OCI-LY7 (cell line): Measurements from ENCODE around the gene FAP. TPM values are rescaled to one million over a fixed set of nuclear protein-coding genes. Genes with fewer than 3 reads are reported as not detected.
A peak's percentile ranks its signal among the peaks of the same experiment; 100 is the strongest.

ENCODE experiments used
- BruUV-seq: library from RNA; stranded (reverse); fragments of 400-500 nt; replicated peaks from 2 replicates; lab custom pipeline; 2021; lab: Mats Ljungman, UMichigan
- CTCF ChIA-PET: fragments of 300-600 bp; sonication (Branson Sonifier 250); formaldehyde crosslinking; loops from one replicate; lab custom pipeline; 2022; ENCODE audit warnings: antibody characterized with exemption; ENCODE audit not compliant: unreplicated experiment; lab: Charles Lee
- POLR2A ChIA-PET: fragments of 300-600 bp; sonication (Branson Sonifier 250); formaldehyde crosslinking; loops from one replicate; lab custom pipeline; 2022; ENCODE audit warnings: antibody characterized with exemption; lab: Charles Lee
- DNase-seq: peaks from one replicate; pipeline ENCODE4 v3.0.0-alpha.2; 2015; ENCODE audit warnings: low spot score
- H2AFZ ChIP-seq: fragments of 200-600 bp; sonication (generic), shearing (Covaris generic); 2 replicates; pipeline ENCODE4 v1.6.1; 2014; ENCODE audit warnings: mild to moderate bottlenecking, antibody characterized with exemption, low read length, moderate library complexity
- H3K27ac ChIP-seq: fragments of 200-600 bp; sonication (generic); 2 replicates; pipeline ENCODE4 v1.5.1; 2014; ENCODE audit warnings: mixed run types, low read depth, mild to moderate bottlenecking, moderate library complexity, low read length, inconsistent platforms; ENCODE audit not compliant: poor library complexity, severe bottlenecking
- H3K36me3 ChIP-seq: fragments of 200-600 bp; sonication (generic); 2 replicates; pipeline ENCODE4 v1.6.1; 2014; ENCODE audit warnings: mild to moderate bottlenecking, antibody characterized with exemption, low read length, moderate library complexity, mixed read lengths; ENCODE audit not compliant: insufficient read depth
- H3K4me1 ChIP-seq: fragments of 200-600 bp; sonication (generic); 2 replicates; pipeline ENCODE4 v1.5.1; 2014; ENCODE audit warnings: mild to moderate bottlenecking, low read length; ENCODE audit not compliant: insufficient read depth, poor library complexity, severe bottlenecking
- H3K4me2 ChIP-seq: fragments of 200-600 bp; sonication (generic); 2 replicates; pipeline ENCODE4 v1.6.1; 2014; ENCODE audit warnings: mild to moderate bottlenecking, low read length
- H3K4me3 ChIP-seq: fragments of 200-600 bp; sonication (generic); 2 replicates; pipeline ENCODE4 v1.5.1; 2014; ENCODE audit warnings: mild to moderate bottlenecking, low read depth, low read length; ENCODE audit not compliant: poor library complexity, severe bottlenecking
- H3K79me2 ChIP-seq: fragments of 200-600 bp; sonication (generic); 2 replicates; pipeline ENCODE4 v1.6.1; 2016; ENCODE audit warnings: low read depth, mild to moderate bottlenecking, low read length, moderate library complexity, mixed read lengths; ENCODE audit not compliant: insufficient read depth
- H3K9me2 ChIP-seq: fragments of 200-600 bp; sonication (generic); 2 replicates; pipeline ENCODE4 v1.6.1; 2016; ENCODE audit warnings: mild to moderate bottlenecking, low read length, mixed read lengths; ENCODE audit not compliant: insufficient read depth
- H3K9me3 ChIP-seq: fragments of 200-600 bp; sonication (generic); 2 replicates; pipeline ENCODE4 v1.6.1; 2014; ENCODE audit warnings: mild to moderate bottlenecking, mixed run types, low read length, mixed read lengths
- H4K20me1 ChIP-seq: fragments of 200-600 bp; sonication (generic); 2 replicates; pipeline ENCODE4 v1.6.1; 2014; ENCODE audit warnings: mild to moderate bottlenecking, antibody characterized with exemption, low read length, moderate library complexity, mixed read lengths; ENCODE audit not compliant: insufficient read depth
- CTCF ChIP-seq: fragments of 200-600 bp; sonication (generic); conservative IDR thresholded peaks from 2 replicates; pipeline ENCODE4 v1.5.1; 2014; ENCODE audit warnings: mild to moderate bottlenecking, antibody characterized with exemption, low read length, moderate library complexity, mixed read lengths
- EZH2phosphoT487 ChIP-seq: fragments of 200-600 bp; sonication (generic); IDR thresholded peaks from 2 replicates; pipeline ENCODE4 v1.6.1; 2018; ENCODE audit warnings: low read depth, borderline replicate concordance, mild to moderate bottlenecking, mixed run types, antibody characterized with exemption, low read length, moderate library complexity, mixed read lengths
- intact Hi-C: fragments of 100-400 bp; cut with micrococcal nuclease; formaldehyde crosslinking; loops from one replicate; pipeline ENCODE4 v1.10.0; 2022; ENCODE audit not compliant: unreplicated experiment
- total RNA-seq, 2 experiments: library from RNA; depleted of rRNA in 1 of 2; stranded (reverse); fragments of >200 nt in 1 of 2; shearing (Covaris generic) in 1 of 2; gene quantifications; 2 replicates each; pipeline ENCODE4 v1.2.3, GENCODE V29; 2014 to 2022

The FAP gene
- total RNA-seq, 2 experiments from 2014 or later = not detected

- no peak for DNase-seq
- Histone ChIP-seq H3K4me3 (no peak overlapping the region), H3K9me2 (no peaks in the 10 kb centered on the region), H4K20me1 (no peaks in the 10 kb centered on the region), H3K27ac (no peak overlapping the region), H3K4me2 (no peak overlapping the region), H3K4me1 (no peaks in the 10 kb centered on the region), H3K79me2 (no peaks in the 10 kb centered on the region), H3K36me3 (no peaks in the 10 kb centered on the region), H3K9me3 (no peaks in the 10 kb centered on the region), H2AFZ (no peak overlapping the region)
- ChIA-PET CTCF (no interaction called here), POLR2A (interaction anchor here (1.2 kb wide), 1 partner anchor 11 kb away, joined by 5 read pairs; no protein-coding TSS in a partner anchor)
- TF ChIP-seq EZH2phosphoT487 (no peak), CTCF (no peak)
- intact Hi-C loops = no loop called here
- no TSS peak for BruUV-seq
Measured at GRCh38 chr2:162159446-162159845, 83.8 kb downstream of the FAP start.

- no peaks in the 10 kb centered on the region for H3K9me2 ChIP-seq
- ChIA-PET POLR2A (interaction anchor here (0.8 kb wide), 1 partner anchor 11 kb away, joined by 3 read pairs; no protein-coding TSS in a partner anchor), CTCF (no interaction called here)
- H3K4me2 ChIP-seq = no peak overlapping the region
- no peak overlapping the region for H2AFZ ChIP-seq
- no peaks in the 10 kb centered on the region for H3K79me2 ChIP-seq
- TF ChIP-seq CTCF (no peak), EZH2phosphoT487 (no peak)
- no peaks in the 10 kb centered on the region for H3K4me1 ChIP-seq
- DNase-seq = no peak
- no peaks in the 10 kb centered on the region for H4K20me1 ChIP-seq
- intact Hi-C loops = no loop called here
- H3K36me3 ChIP-seq = no peaks in the 10 kb centered on the region
- H3K9me3 ChIP-seq = no peaks in the 10 kb centered on the region
- BruUV-seq = no TSS peak
- H3K27ac ChIP-seq = no peak overlapping the region
- H3K4me3 ChIP-seq = no peak overlapping the region
Measured at GRCh38 chr2:162156149-162156548, 87.1 kb downstream of the FAP start.

GRCh38 chr2:162155093-162155492 is 88.2 kb downstream of the FAP start:
- no peak overlapping the region for H2AFZ ChIP-seq
- H3K4me3 ChIP-seq = no peak overlapping the region
- H3K4me1 ChIP-seq = no peaks in the 10 kb centered on the region
- H3K27ac ChIP-seq = no peak overlapping the region
- no peaks in the 10 kb centered on the region for H3K9me2 ChIP-seq
- no peak for DNase-seq
- no peaks in the 10 kb centered on the region for H4K20me1 ChIP-seq
- H3K36me3 ChIP-seq = no peaks in the 10 kb centered on the region
- no peaks in the 10 kb centered on the region for H3K9me3 ChIP-seq
- TF ChIP-seq CTCF (peak; percentile 43), EZH2phosphoT487 (no peak)
- BruUV-seq = no TSS peak
- ChIA-PET POLR2A (interaction anchor here (1.1 kb wide), 1 partner anchor 502 kb away, joined by 3 read pairs; no protein-coding TSS in a partner anchor), CTCF (no interaction called here)
- intact Hi-C loops = no loop called here
- no peak overlapping the region for H3K4me2 ChIP-seq
- no peaks in the 10 kb centered on the region for H3K79me2 ChIP-seq
